GM21447 (cell line): Measurements from ENCODE around the gene PRKG1.
"Not testable (repeated sequence)": the region's sequence is repeated elsewhere in the genome, so short reads cannot be mapped to it uniquely, and the experiment has no call there.

Experiments used
- ATAC-seq: cut with Tn5 transposase; IDR thresholded peaks from one replicate; pipeline ENCODE4 v1.9.1; 2021; ENCODE audit not compliant: unreplicated experiment

PRKG1 gene

DNA sequence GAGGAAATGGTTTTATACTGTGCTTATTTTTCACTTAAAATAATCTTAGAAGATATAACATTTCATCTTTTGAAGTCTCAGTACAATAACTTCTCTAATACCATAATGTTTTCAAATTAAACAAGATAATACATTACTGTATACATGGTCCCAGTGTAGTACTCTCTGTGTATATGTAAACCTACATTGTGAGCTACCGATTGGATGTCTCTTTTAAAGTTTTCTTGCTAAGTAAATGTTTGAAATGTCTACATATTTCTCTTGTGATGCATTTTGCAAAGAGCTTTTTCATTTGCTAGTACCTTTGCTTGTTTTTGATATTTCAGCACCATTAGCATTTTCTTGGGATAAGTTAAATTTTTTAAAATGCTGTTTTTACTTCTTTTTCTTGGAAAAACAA lies 94.8 kb downstream of the PRKG1 start:
- no peak for ATAC-seq

- no peak for ATAC-seq
These were observed 96.4 kb downstream of the PRKG1 start for GRCh38 chr10:51170518-51171245.

GRCh38 chr10:51171946-51172345 lies 97.7 kb downstream of the PRKG1 start:
- ATAC-seq, result no peak

DNA sequence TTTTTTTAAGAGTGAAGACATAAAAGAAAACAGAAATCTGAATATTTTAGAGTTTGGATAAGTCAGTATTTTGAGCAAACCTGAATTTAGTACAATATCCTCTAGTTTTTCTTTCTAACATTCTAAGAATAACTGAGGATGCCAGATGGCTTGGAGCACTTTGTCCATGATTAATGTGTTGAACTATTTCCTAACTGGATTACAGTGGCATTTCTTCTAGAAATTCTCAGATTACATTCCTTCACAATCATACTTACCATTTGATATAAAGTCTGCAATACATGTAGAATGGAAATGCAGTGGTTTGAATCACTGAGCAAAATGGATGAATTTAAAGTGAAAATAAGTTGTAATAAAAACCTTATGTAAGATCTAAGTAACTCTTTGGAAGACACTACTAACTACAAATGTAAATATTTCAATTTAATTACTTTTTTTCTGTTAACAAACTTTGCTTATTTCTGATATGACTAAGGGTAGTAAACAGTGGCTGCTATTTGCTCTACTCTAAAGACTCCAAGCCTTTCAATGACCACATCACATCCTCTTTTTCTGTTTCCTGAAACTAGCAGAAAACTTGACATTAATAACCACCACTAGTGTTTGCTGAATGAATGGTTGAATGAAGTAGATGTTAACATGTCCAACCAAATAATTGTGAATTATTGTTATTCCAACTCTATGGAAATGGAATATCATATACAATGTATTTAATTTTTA lies 102.8 kb downstream of the PRKG1 start:
- ATAC-seq, result no peak

DNA sequence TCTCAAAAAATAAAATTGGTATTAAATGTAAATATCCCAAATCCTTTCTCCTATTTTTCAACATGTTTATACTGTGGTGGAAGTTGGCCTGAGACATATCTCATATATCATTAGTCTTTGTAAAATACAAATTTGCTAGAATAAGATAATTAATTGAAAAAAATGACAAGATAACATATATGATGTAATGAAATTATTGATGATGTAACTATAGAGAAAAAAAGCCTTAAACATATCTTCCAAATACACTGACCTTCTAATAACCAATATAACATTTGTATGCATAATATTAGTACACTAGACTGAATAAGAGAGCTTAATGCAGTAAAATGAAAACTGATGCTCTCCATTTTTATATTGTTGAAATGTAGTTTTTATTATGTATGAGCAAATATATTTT lies 104.3 kb downstream of the PRKG1 start:
- ATAC-seq, result no peak

GRCh38 chr10:51180141-51180540 lies 105.9 kb downstream of the PRKG1 start:
- ATAC-seq, result no peak

DNA sequence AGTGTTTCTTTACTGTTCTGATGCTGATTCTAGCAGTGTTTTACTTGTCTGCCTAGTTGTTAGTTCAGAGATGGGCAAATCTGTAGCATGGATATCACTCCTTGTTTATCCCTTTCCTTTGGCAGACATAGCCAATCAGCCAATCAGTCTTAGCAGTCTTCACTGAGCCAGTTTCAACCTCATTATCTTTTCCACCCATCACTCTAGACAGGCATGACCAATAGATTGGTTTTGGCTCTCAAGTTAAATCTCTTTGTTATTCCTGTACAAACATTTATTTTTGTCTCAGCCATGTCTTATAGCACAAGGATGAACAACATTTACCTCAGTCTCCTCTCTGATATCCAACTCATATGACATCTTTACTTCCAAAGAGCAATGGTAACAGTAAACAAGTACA lies 109.5 kb downstream of the PRKG1 start:
- no peak for ATAC-seq

GRCh38 chr10:51186361-51186760 lies 112.1 kb downstream of the PRKG1 start:
- no peak for ATAC-seq

DNA sequence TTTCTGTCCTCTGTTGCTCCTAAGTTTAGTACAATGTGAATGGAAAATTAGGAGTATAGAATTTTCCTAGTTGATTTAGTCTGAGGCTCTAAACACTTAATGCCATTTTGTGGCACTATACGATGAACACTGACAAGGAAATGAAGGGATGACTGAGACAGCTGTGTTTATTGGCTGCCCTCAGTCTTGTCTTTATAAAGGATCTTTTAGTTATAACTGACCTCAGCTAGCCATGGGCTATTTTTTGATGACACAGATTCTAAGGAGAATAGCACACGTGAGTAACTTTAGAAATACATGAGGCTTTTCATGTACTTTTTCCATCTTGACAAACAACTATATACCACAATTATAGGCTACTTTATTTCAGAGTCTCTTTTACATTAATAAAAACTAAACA lies 113.7 kb downstream of the PRKG1 start:
- no peak for ATAC-seq

DNA sequence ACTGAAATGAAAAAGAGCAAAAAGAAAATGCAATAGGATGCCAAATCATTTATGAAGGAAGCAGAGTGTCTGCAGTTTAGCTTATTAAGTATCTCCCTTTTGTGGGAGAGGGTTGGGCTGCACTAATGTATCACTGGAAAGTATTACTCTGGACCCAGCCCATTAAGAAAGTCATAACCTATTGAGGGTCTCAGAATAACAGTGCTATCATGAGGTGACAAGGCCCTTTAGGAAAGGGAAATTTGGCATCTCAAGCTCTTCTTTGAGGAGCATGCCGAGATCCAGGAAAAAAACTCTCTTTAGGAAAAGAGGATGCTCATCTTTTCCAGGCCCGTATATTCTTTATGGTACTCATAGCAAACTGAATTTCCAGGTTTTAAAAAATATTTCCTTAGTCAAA lies 114.6 kb downstream of the PRKG1 start:
- ATAC-seq, result no peak

DNA sequence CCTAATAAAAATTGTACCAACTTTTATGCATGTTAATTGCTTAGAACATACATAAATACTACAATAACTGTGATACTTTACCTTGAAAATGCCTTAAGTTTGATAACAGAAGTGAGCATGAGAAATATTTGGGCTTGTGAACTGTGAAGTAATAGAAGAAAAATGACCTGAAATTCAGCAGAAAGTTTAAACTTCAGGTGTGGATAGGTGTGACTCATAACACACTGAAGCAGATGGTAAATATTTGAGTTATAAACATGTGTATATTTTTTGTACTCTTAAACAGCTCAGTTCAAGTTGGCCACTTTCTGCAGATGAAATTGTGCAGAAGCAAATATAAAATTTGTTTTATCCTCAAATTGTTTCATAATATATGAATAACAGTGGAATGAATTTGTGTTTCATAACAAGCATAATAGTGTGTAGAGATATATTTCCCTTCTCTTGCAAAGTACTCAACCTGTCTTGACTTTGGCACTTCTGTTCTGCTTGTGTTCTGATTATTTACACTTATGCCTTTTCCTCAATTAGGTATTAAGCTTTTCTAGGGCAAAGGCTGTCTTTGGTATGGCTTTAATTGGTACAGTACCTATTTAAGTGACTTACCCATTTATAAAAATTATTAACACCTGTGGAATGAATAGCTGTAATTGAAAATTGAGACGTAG lies 122.4 kb downstream of the PRKG1 start:
- no peak for ATAC-seq

DNA sequence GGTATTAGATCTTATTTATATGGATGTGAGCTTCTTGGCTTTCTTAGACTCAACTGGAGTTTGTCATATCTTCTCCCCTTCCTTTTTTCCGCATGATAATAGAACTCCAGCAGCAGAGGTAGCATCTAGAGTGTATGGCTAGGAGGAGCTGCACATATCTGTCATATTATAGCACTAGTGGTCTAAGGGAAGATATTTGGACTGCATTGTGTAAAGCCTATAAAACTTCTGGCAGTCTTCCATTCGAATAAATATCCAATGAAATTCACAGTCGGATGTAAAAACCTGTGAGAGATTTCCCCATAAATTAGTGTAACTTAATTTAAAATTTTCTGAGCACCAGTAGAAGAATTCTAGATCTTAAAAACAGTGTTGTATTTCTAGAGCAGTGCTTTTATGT lies 123.9 kb downstream of the PRKG1 start:
- no peak for ATAC-seq

- ATAC-seq, result no peak
These were observed 127.7 kb downstream of the PRKG1 start for GRCh38 chr10:51201947-51202346.

DNA sequence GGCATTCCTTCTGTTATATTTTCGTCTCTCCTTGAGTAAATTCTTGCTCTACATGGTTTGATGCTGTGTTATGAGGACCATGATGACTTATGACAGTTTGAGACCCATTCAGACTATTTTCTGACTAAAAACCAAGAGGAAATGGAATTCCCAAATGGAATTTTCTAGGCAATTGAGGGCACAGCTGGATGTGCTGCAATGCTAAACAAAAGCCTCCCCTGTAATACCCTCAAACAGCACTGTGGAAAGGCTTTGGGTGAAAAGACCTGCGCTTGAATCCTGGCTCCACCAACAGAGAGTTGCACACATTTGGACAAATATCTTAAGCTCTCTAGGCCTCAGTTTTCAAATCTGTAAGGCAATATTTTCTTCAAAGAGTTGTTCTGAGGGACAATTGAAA lies 129.1 kb downstream of the PRKG1 start:
- no peak for ATAC-seq

DNA sequence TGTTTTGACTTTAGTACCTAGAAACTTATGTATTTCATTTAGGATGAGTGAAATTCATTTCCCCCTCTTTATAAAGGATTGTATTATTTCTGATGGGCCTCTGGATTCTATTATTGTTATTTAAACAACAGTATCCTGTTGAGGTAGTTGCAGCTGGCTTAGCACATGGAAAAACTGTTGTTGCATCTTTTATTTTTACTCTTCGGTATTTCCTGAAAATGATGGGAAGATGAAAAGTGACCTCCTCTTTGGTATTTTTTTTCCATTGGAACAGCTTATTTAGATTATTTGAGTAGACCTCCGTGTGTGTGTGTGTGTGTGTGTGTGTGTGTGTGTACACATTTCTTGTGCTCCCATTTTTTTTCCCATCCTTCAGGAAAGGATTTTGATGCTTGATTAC lies 129.8 kb downstream of the PRKG1 start:
- no peak for ATAC-seq

- no peak for ATAC-seq
These were observed 130.4 kb downstream of the PRKG1 start for GRCh38 chr10:51204701-51205100.

DNA sequence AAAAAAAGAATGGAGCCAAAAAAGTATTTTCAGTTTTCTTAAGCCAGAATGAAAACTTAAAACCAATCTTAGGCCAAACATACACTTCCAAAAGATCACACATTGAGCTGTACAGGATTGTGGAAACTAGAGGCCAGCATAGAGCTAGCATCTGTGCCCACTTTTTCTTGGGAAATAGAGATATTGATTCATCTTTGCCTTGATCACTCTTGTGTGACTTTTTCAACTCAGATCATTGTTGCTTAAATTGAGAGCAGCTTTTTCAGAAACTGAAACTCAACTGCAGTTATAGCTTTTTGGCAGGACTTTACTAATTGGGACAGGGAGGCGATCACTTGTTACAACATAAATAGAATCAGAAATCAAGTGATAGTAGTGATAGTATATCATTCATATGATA lies 132.2 kb downstream of the PRKG1 start:
- no peak for ATAC-seq

DNA sequence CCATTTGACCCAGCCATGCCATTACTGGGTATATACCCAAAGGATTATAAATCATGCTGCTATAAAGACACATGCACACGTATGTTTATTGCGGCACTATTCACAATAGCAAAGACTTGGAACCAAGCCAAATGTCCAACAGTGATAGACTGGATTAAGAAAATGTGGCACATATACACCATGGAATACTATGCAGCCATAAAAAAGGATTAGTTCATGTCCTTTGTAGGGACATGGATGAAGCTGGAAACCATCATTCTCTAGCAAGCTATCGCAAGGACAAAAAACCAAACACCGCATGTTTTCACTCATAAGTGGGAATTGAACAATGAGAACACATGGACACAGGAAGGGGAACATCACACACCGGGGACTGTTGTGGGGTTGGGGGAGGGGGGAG lies 138.7 kb downstream of the PRKG1 start:
- not testable (repeated sequence) for ATAC-seq

DNA sequence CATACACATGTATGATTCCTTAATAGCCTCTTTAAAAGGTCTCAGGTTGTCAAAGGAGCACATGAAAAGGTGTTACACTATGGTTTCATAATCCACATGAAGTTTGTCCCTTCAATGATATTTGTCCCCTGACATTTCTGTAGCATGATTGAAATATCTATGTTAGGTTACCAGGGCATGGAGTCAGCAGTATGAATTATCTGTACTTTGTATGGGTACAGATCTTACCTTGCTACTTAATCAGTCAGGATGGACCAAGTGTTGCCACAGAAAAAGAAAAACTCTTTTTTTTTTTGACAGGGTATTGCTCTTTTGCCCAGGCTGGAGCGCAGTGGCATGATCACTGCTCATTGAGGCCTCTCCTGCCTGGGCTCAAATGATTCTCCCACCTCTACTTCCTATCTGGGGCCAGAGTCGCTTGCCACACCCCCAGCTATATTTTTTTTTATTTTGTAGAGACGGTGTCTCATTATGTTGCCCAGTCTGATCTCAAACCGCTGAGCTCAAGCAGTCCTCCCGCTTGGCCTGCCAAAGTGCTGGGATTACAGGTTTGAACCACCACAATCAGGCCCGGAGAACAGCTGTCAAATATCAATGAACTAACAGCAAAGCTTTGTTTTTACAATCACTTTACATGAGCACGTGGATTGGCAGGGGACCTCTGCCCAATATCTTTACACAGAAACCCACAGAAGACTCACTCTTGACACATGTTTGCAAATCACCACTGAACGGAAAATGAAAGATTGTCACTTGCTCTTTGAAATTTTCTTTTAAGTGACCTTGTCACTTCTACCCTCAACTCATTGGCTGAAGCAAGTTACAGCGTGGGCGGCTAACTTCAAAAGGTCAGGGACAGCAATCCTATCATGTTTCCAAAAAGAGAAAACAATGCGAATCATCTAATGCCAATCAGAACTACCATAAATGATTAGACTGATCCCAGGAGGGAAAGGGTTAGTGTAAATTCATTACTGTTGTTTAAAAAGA lies 140.2 kb downstream of the PRKG1 start:
- no peak for ATAC-seq

- no peak for ATAC-seq
These were observed 141.9 kb downstream of the PRKG1 start for GRCh38 chr10:51215951-51216834.
